Astrocyte (in vitro differentiated cells and primary cell): ENCODE results near the gene FGD4.

ENCODE experiments used
- EZH2 ChIP-seq: IDR thresholded peaks from 2 replicates; pipeline ENCODE4 v1.6.1; 2012; ENCODE audit warnings: mild to moderate bottlenecking, low read length, inconsistent platforms; ENCODE audit not compliant: insufficient read depth
- TF ChIP-seq, protein P1 (sequence below): IDR thresholded peaks from 2 replicates; pipeline ENCODE4 v1.5.1; 2011; ENCODE audit warnings: low read depth, mild to moderate bottlenecking, inconsistent platforms, low read length, moderate library complexity; ENCODE audit not compliant: insufficient read depth

DNA sequence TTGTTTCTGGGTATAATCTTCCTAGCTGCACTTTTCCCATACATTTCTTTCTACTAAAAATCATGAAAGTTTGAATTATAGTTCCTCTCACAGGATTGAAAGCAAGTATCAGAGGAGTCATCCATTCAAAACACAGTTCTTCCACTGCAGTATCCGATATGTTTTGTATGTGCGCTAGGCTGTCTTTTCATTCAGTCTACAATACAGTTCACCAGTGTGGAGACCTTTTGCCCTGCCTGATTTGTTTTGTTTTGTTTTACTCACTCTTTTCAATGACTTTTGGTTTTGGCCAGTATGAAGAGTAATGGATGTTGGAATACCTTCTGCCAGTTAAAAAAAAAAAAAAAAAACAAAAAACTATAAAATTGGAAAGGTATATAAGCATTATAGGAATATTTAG lies 91.4 kb downstream of the FGD4 start:
- TF ChIP-seq, protein P1, sequence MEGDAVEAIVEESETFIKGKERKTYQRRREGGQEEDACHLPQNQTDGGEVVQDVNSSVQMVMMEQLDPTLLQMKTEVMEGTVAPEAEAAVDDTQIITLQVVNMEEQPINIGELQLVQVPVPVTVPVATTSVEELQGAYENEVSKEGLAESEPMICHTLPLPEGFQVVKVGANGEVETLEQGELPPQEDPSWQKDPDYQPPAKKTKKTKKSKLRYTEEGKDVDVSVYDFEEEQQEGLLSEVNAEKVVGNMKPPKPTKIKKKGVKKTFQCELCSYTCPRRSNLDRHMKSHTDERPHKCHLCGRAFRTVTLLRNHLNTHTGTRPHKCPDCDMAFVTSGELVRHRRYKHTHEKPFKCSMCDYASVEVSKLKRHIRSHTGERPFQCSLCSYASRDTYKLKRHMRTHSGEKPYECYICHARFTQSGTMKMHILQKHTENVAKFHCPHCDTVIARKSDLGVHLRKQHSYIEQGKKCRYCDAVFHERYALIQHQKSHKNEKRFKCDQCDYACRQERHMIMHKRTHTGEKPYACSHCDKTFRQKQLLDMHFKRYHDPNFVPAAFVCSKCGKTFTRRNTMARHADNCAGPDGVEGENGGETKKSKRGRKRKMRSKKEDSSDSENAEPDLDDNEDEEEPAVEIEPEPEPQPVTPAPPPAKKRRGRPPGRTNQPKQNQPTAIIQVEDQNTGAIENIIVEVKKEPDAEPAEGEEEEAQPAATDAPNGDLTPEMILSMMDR: no peak
- TF ChIP-seq EZH2: no peak
